Measurements from ENCODE around the gene RANGRF. TPM values are rescaled to one million over a fixed set of nuclear protein-coding genes. Genes with fewer than 3 reads are reported as not detected.

RANGRF gene
- total RNA-seq, 1 experiment from 2014 or later, result 18.0 TPM

- no TSS peak for BruUV-seq (replicated peaks)
Measured at GRCh38 chr17:8338753-8339140, 50.3 kb downstream of the RANGRF start.

GRCh38 chr17:8339540-8339939 lies 51.1 kb downstream of the RANGRF start, which contains the start of gene ODF4:
Gene ODF4 (plus strand): TSS chr17:8339840. CDS start chr17:8340052, 212 bp downstream.
- no peak within 1 kb of the TSS for H3K27ac ChIP-seq (ENCODE audit: low read length)
- no peaks in the 10 kb centered on the region for H3K4me1 ChIP-seq (ENCODE audit: insufficient read depth, low read length)
- no peak within 1 kb of the TSS for H2AFZ ChIP-seq (ENCODE audit: low read length)
- H3K27me3 ChIP-seq (ENCODE audit: low read length), result no peaks in the 10 kb centered on the region
- ATAC-seq, result no peak
- DNase-seq, result no peak
- no peaks in the 10 kb centered on the region for H3K9me3 ChIP-seq (ENCODE audit: low read length)
- no peak for TF ChIP-seq EZH2phosphoT487 (IDR thresholded peaks at IDR 0.05; ENCODE audit: borderline replicate concordance, low read length)
- no peaks in the 10 kb centered on the region for H4K20me1 ChIP-seq (ENCODE audit: low read length)
- no peak within 1 kb of the TSS for H3K9ac ChIP-seq (ENCODE audit: low read length)
- intact Hi-C loops (cut with micrococcal nuclease), result no loop called here
- H3F3A ChIP-seq (ENCODE audit: low read length, unreplicated experiment), result no peaks in the 10 kb centered on the region
- H3K79me2 ChIP-seq (ENCODE audit: low read length), result no peaks in the 10 kb centered on the region
- POLR2A ChIA-PET (ENCODE audit: unreplicated experiment), result no interaction called here
- H3K4me2 ChIP-seq (ENCODE audit: low read length), result no peak within 1 kb of the TSS
- no peaks in the 10 kb centered on the region for H3K9me2 ChIP-seq (replicated peaks; ENCODE audit: low read length)
- no peaks in the 10 kb centered on the region for H3K36me3 ChIP-seq (ENCODE audit: low read depth, low read length)
- BruUV-seq (replicated peaks), result no TSS peak
- H3K4me3 ChIP-seq (ENCODE audit: low read length), result no peak within 1 kb of the TSS
- CTCF ChIA-PET, result no interaction called here

More at GRCh38 chr17:8338753-8339140, 50.3 kb downstream of the RANGRF start:
- Histone ChIP-seq H3K27ac (ENCODE audit: low read length) (no peak overlapping the region), H3K9ac (ENCODE audit: low read length) (no peak overlapping the region), H3K36me3 (ENCODE audit: low read depth, low read length) (no peaks in the 10 kb centered on the region), H3K27me3 (ENCODE audit: low read length) (no peaks in the 10 kb centered on the region), H4K20me1 (ENCODE audit: low read length) (no peaks in the 10 kb centered on the region), H3K9me3 (ENCODE audit: low read length) (no peaks in the 10 kb centered on the region), H3K4me2 (ENCODE audit: low read length) (no peak overlapping the region), H3K4me3 (ENCODE audit: low read length) (no peak overlapping the region), H3K79me2 (ENCODE audit: low read length) (no peaks in the 10 kb centered on the region), H3K4me1 (ENCODE audit: insufficient read depth, low read length) (no peaks in the 10 kb centered on the region), H3K9me2 (replicated peaks; ENCODE audit: low read length) (no peaks in the 10 kb centered on the region), H3F3A (ENCODE audit: low read length, unreplicated experiment) (no peaks in the 10 kb centered on the region), H2AFZ (ENCODE audit: low read length) (no peak overlapping the region)
- TF ChIP-seq CTCF (conservative IDR thresholded peaks at IDR 0.05; ENCODE audit: low read depth, low read length), result no peak
- TF ChIP-seq EZH2phosphoT487 (IDR thresholded peaks at IDR 0.05; ENCODE audit: borderline replicate concordance, low read length), result no peak
- no peak for TF ChIP-seq EZH2 (IDR thresholded peaks at IDR 0.05; ENCODE audit: low read length, unreplicated experiment)
- ChIA-PET CTCF (interaction anchor here (0.5 kb wide), 1 partner anchor 264 kb away, joined by 8 read pairs; no protein-coding TSS in a partner anchor), POLR2A (ENCODE audit: unreplicated experiment) (no interaction called here)
- DNase-seq, result no peak
- intact Hi-C loops (cut with micrococcal nuclease), result no loop called here
- ATAC-seq, result no peak

Other genes with a start within 250 kb of the RANGRF start
- not detected in 2 replicates for gene ALOX15B, start 249.6 kb upstream of the RANGRF start, total RNA-seq (2014; rRNA removed)
- 0.55 and 1.2 TPM in 2 replicates for gene ALOX12B, start 201.0 kb upstream of the RANGRF start, total RNA-seq (2014; rRNA removed)
- 1.4 and 3.6 TPM in 2 replicates for gene ALOXE3, start 170.2 kb upstream of the RANGRF start, total RNA-seq (2014; rRNA removed)
- 2.9 TPM in 1 of 2 replicates, not detected in the other for gene HES7, start 164.6 kb upstream of the RANGRF start, total RNA-seq (2014; rRNA removed)
- gene PER1, start 136.3 kb upstream of the RANGRF start, total RNA-seq (2014; rRNA removed), result 25.0 and 47.2 TPM in 2 replicates
- gene VAMP2, start 125.7 kb upstream of the RANGRF start, total RNA-seq (2014; rRNA removed), result 5.0 and 18.0 TPM in 2 replicates
- gene TMEM107, start 112.3 kb upstream of the RANGRF start, total RNA-seq (2014; rRNA removed), result 19.0 and 26.6 TPM in 2 replicates
- gene BORCS6, start 98.5 kb upstream of the RANGRF start, total RNA-seq (2014; rRNA removed), result 5.9 and 7.3 TPM in 2 replicates
- 72.3 and 82.9 TPM in 2 replicates for gene AURKB, start 78.1 kb upstream of the RANGRF start, total RNA-seq (2014; rRNA removed)
- 7.8 and 8.4 TPM in 2 replicates for gene CTC1, start 40.6 kb upstream of the RANGRF start, total RNA-seq (2014; rRNA removed)
- gene PFAS, start 39.4 kb upstream of the RANGRF start, total RNA-seq (2014; rRNA removed), result 29.0 and 59.6 TPM in 2 replicates
- 1.6 and 2.3 TPM in 2 replicates for gene SLC25A35, start 6.7 kb downstream of the RANGRF start, total RNA-seq (2014; rRNA removed)
- gene ARHGEF15, start 21.6 kb downstream of the RANGRF start, total RNA-seq (2014; rRNA removed), result not detected in 2 replicates
- not detected in 2 replicates for gene ODF4, start 51.2 kb downstream of the RANGRF start, total RNA-seq (2014; rRNA removed)
- 1,030 and 1,369 TPM in 2 replicates for gene RPL26, start 94.5 kb downstream of the RANGRF start, total RNA-seq (2014; rRNA removed)
- gene RNF222, start 109.2 kb downstream of the RANGRF start, total RNA-seq (2014; rRNA removed), result 0.07 TPM in 1 of 2 replicates, not detected in the other
- gene NDEL1, start 147.2 kb downstream of the RANGRF start, total RNA-seq (2014; rRNA removed), result 32.7 and 46.7 TPM in 2 replicates